ENCODE results near the gene C17orf75.

C17orf75 gene

GRCh38 chr17:32335046-32335445 lies 6.9 kb downstream of the C17orf75 start:
- no peaks in the 10 kb centered on the region for H3K4me1 ChIP-seq (ENCODE audit: insufficient read depth, poor library complexity, severe bottlenecking)
- no peak overlapping the region for H3K27ac ChIP-seq (ENCODE audit: poor library complexity, severe bottlenecking)
- no peak for TF ChIP-seq CTCF (IDR thresholded peaks at IDR 0.05; ENCODE audit: poor library complexity, severe bottlenecking)
- ATAC-seq (ENCODE audit: low read depth) (no peak), DNase-seq (ENCODE audit: low spot score) (no peak)
- H3K9me3 ChIP-seq (ENCODE audit: severe bottlenecking): no peaks in the 10 kb centered on the region
- no peaks in the 10 kb centered on the region for H3K27me3 ChIP-seq (ENCODE audit: insufficient read depth, poor library complexity, severe bottlenecking)
- H3K36me3 ChIP-seq (ENCODE audit: low read depth): peaks cover 76% of the 10 kb centered on the region
- no peak overlapping the region for H3K4me3 ChIP-seq (ENCODE audit: severe bottlenecking)

- DNase-seq (ENCODE audit: low spot score) (no peak), ATAC-seq (ENCODE audit: low read depth) (no peak)
- H3K4me3 ChIP-seq (ENCODE audit: severe bottlenecking): no peak overlapping the region
- H3K27ac ChIP-seq (ENCODE audit: poor library complexity, severe bottlenecking): no peak overlapping the region
- no peaks in the 10 kb centered on the region for H3K27me3 ChIP-seq (ENCODE audit: insufficient read depth, poor library complexity, severe bottlenecking)
- no peaks in the 10 kb centered on the region for H3K9me3 ChIP-seq (ENCODE audit: severe bottlenecking)
- no peak for TF ChIP-seq CTCF (IDR thresholded peaks at IDR 0.05; ENCODE audit: poor library complexity, severe bottlenecking)
- no peaks in the 10 kb centered on the region for H3K4me1 ChIP-seq (ENCODE audit: insufficient read depth, poor library complexity, severe bottlenecking)
- H3K36me3 ChIP-seq (ENCODE audit: low read depth): peaks cover 57% of the 10 kb centered on the region
Measured at GRCh38 chr17:32333187-32333586, 8.8 kb downstream of the C17orf75 start.

GRCh38 chr17:32331243-32332040 lies 10.5 kb downstream of the C17orf75 start:
- Histone ChIP-seq H3K9me3 (ENCODE audit: severe bottlenecking) (no peaks in the 10 kb centered on the region), H3K36me3 (ENCODE audit: low read depth) (peaks cover 43% of the 10 kb centered on the region), H3K27me3 (ENCODE audit: insufficient read depth, poor library complexity, severe bottlenecking) (no peaks in the 10 kb centered on the region), H3K4me3 (ENCODE audit: severe bottlenecking) (no peak overlapping the region), H3K4me1 (ENCODE audit: insufficient read depth, poor library complexity, severe bottlenecking) (no peaks in the 10 kb centered on the region), H3K27ac (ENCODE audit: poor library complexity, severe bottlenecking) (no peak overlapping the region)
- DNase-seq (ENCODE audit: low spot score) (no peak), ATAC-seq (ENCODE audit: low read depth) (no peak)
- TF ChIP-seq CTCF (IDR thresholded peaks at IDR 0.05; ENCODE audit: poor library complexity, severe bottlenecking): no peak

- DNase-seq (ENCODE audit: low spot score) (no peak), ATAC-seq (ENCODE audit: low read depth) (no peak)
- no peak for TF ChIP-seq CTCF (IDR thresholded peaks at IDR 0.05; ENCODE audit: poor library complexity, severe bottlenecking)
- H3K36me3 ChIP-seq (ENCODE audit: low read depth): peaks cover 35% of the 10 kb centered on the region
- H3K9me3 ChIP-seq (ENCODE audit: severe bottlenecking): no peaks in the 10 kb centered on the region
- H3K27me3 ChIP-seq (ENCODE audit: insufficient read depth, poor library complexity, severe bottlenecking): no peaks in the 10 kb centered on the region
- no peak overlapping the region for H3K27ac ChIP-seq (ENCODE audit: poor library complexity, severe bottlenecking)
- no peak overlapping the region for H3K4me3 ChIP-seq (ENCODE audit: severe bottlenecking)
- no peaks in the 10 kb centered on the region for H3K4me1 ChIP-seq (ENCODE audit: insufficient read depth, poor library complexity, severe bottlenecking)
Measured at GRCh38 chr17:32330147-32330546, 11.8 kb downstream of the C17orf75 start.

- Histone ChIP-seq H3K9me3 (ENCODE audit: severe bottlenecking) (no peaks in the 10 kb centered on the region), H3K27me3 (ENCODE audit: insufficient read depth, poor library complexity, severe bottlenecking) (no peaks in the 10 kb centered on the region), H3K27ac (ENCODE audit: poor library complexity, severe bottlenecking) (no peak overlapping the region), H3K4me1 (ENCODE audit: insufficient read depth, poor library complexity, severe bottlenecking) (no peaks in the 10 kb centered on the region), H3K36me3 (ENCODE audit: low read depth) (peaks cover 12% of the 10 kb centered on the region), H3K4me3 (ENCODE audit: severe bottlenecking) (no peak overlapping the region)
- ATAC-seq (ENCODE audit: low read depth): no peak
- no peak for DNase-seq (ENCODE audit: low spot score)
- no peak for TF ChIP-seq CTCF (IDR thresholded peaks at IDR 0.05; ENCODE audit: poor library complexity, severe bottlenecking)
Measured at GRCh38 chr17:32327911-32328310, 14.1 kb downstream of the C17orf75 start.

Data from RWPE2 (cell line).